ENCODE results near the gene TMEM30B. TPM values are rescaled to one million over a fixed set of nuclear protein-coding genes. Genes with fewer than 3 reads are reported as not detected.

TMEM30B gene
- total RNA-seq, 2 donors from 2014 or later, result 2.0 to 3.7 TPM

GRCh38 chr14:61308198-61308597 is 27.1 kb upstream of the TMEM30B start:
- no peaks in the 10 kb centered on the region for H3K36me3 ChIP-seq
- H3K9me3 ChIP-seq, result peaks cover 0 to 17% of the 10 kb centered on the region in 2 donors
- no peaks in the 10 kb centered on the region for H3K4me1 ChIP-seq
- TF ChIP-seq CTCF (IDR thresholded peaks at IDR 0.05), result no peak
- no peaks in the 10 kb centered on the region for H3K27me3 ChIP-seq
- no peak for DNase-seq (ENCODE audit: low spot score)
- H3K27ac ChIP-seq, result no peak overlapping the region
- H3K4me3 ChIP-seq, result no peak overlapping the region

GRCh38 chr14:61304688-61305087 is 23.6 kb upstream of the TMEM30B start:
- Histone ChIP-seq H3K4me3 (no peak overlapping the region), H3K27me3 (no peaks in the 10 kb centered on the region), H3K9me3 (peaks cover 0 to 10% of the 10 kb centered on the region in 2 donors), H3K36me3 (no peaks in the 10 kb centered on the region), H3K27ac (no peak overlapping the region), H3K4me1 (no peaks in the 10 kb centered on the region)
- TF ChIP-seq CTCF (IDR thresholded peaks at IDR 0.05), result no peak
- DNase-seq (ENCODE audit: low spot score), result no peak

GRCh38 chr14:61300754-61301153 is 19.6 kb upstream of the TMEM30B start:
- no peak for DNase-seq (ENCODE audit: low spot score)
- Histone ChIP-seq H3K27me3 (no peaks in the 10 kb centered on the region), H3K9me3 (peaks cover 0 to 6% of the 10 kb centered on the region in 2 donors), H3K4me3 (no peak overlapping the region), H3K4me1 (peaks cover 0 to 4% of the 10 kb centered on the region in 2 donors), H3K36me3 (no peaks in the 10 kb centered on the region), H3K27ac (no peak overlapping the region)
- TF ChIP-seq CTCF (IDR thresholded peaks at IDR 0.05), result no peak

GRCh38 chr14:61300209-61300608 is 19.1 kb upstream of the TMEM30B start:
- Histone ChIP-seq H3K4me1 (peaks cover 0 to 4% of the 10 kb centered on the region in 2 donors), H3K9me3 (peaks cover 0 to 3% of the 10 kb centered on the region in 2 donors), H3K4me3 (no peak overlapping the region), H3K27me3 (no peaks in the 10 kb centered on the region), H3K36me3 (no peaks in the 10 kb centered on the region), H3K27ac (no peak overlapping the region)
- DNase-seq (ENCODE audit: low spot score), result no peak
- no peak for TF ChIP-seq CTCF (IDR thresholded peaks at IDR 0.05)

- no peak overlapping the region for H3K27ac ChIP-seq
- no peak overlapping the region for H3K4me3 ChIP-seq
- TF ChIP-seq CTCF (IDR thresholded peaks at IDR 0.05), result no peak
- no peak for DNase-seq (ENCODE audit: low spot score)
- H3K36me3 ChIP-seq, result no peaks in the 10 kb centered on the region
- H3K9me3 ChIP-seq, result no peaks in the 10 kb centered on the region
- no peaks in the 10 kb centered on the region for H3K27me3 ChIP-seq
- peaks cover 0 to 4% of the 10 kb centered on the region in 2 donors for H3K4me1 ChIP-seq
Measured at GRCh38 chr14:61298824-61299223, 17.7 kb upstream of the TMEM30B start.

GRCh38 chr14:61297581-61297980 is 16.4 kb upstream of the TMEM30B start:
- DNase-seq (ENCODE audit: low spot score), result no peak
- no peaks in the 10 kb centered on the region for H3K9me3 ChIP-seq
- H3K27me3 ChIP-seq, result no peaks in the 10 kb centered on the region
- no peak overlapping the region for H3K4me3 ChIP-seq
- TF ChIP-seq CTCF (IDR thresholded peaks at IDR 0.05), result no peak
- H3K4me1 ChIP-seq, result peaks cover 0 to 4% of the 10 kb centered on the region in 2 donors
- H3K27ac ChIP-seq, result no peak overlapping the region
- no peaks in the 10 kb centered on the region for H3K36me3 ChIP-seq
